H1 (cell line): ENCODE results near the gene FLNC. TPM values are rescaled to one million over a fixed set of nuclear protein-coding genes. Genes with fewer than 3 reads are reported as not detected.

ENCODE experiments used
- EGR1 ChIP-seq: IDR thresholded peaks from 2 replicates; pipeline ENCODE4 v1.6.1; 2011; ENCODE audit warnings: low read depth, low read length, borderline replicate concordance
- EZH2 ChIP-seq: fragments of 200-600 bp; sonication (generic); IDR thresholded peaks from 2 replicates; pipeline ENCODE4 v1.7.1; 2012; ENCODE audit warnings: low read depth, mild to moderate bottlenecking, moderate library complexity, low read length, inconsistent platforms; ENCODE audit not compliant: severe bottlenecking
- RAD21 ChIP-seq, 2 experiments: IDR thresholded peaks in 1 of 2; conservative IDR thresholded peaks in 1 of 2; 2 replicates each; pipeline ENCODE4 v1.6.1; 2011; ENCODE audit warnings: low read depth in 2 of 2, low read length in 2 of 2, improper control_type of control experiment in 1 of 2, inconsistent platforms in 1 of 2, mild to moderate bottlenecking in 1 of 2, moderate library complexity in 1 of 2
- RBBP5 ChIP-seq: IDR thresholded peaks from 2 replicates; pipeline ENCODE4 v1.7.1; 2012; ENCODE audit warnings: low read depth, mild to moderate bottlenecking, inconsistent platforms, low read length, moderate library complexity, borderline replicate concordance
- RNF2 ChIP-seq: fragments of 200-900, 300-1000 bp; sonication (generic); IDR thresholded peaks from 2 replicates; pipeline ENCODE4 v1.7.1; 2016; ENCODE audit warnings: borderline replicate concordance, low read depth, mild to moderate bottlenecking, antibody characterized with exemption, low read length; ENCODE audit not compliant: poor library complexity, severe bottlenecking; ENCODE audit errors: missing control alignments
- SP1 ChIP-seq: IDR thresholded peaks from 2 replicates; pipeline ENCODE4 v1.6.1; 2011; ENCODE audit warnings: low read depth, low read length
- SUZ12 ChIP-seq: fragments of 200-600 bp; sonication (generic); IDR thresholded peaks from 2 replicates; pipeline ENCODE4 v1.6.1; 2012; ENCODE audit warnings: mild to moderate bottlenecking, inconsistent platforms, low read length, moderate library complexity, mixed read lengths
- polyA plus RNA-seq, 7 experiments: library from polyadenylated mRNA; depleted of rRNA in 3 of 7; stranded (reverse) in 5 of 7; unstranded in 2 of 7; fragments of >200 nt in 5 of 7; fragments of 200-250 nt in 2 of 7; gene quantifications; 1 replicate in 5 of 7; 2 replicates in 1 of 7; 4 replicates in 1 of 7; pipeline versions ENCODE4 v1.2.1 to v1.2.3, GENCODE V29; 2011 to 2013; ENCODE audit warnings: missing spikeins in 2 of 7, mixed read lengths in 2 of 7
- total RNA-seq: library from RNA; stranded (reverse); fragmentation: NEBNext Ultra II Directional; extraction: Animal tissue kit (Norgen Biotek cat#: 25700); gene quantifications from 2 replicates; pipeline ENCODE4 v1.2.1, GENCODE V29; 2021

Gene FLNC
- total and polyA plus RNA-seq, 2 of the 8 experiments (the other 6 are each of a cell fraction or from before 2014, with no cell fraction given) = 1.9 to 10.7 TPM

DNA sequence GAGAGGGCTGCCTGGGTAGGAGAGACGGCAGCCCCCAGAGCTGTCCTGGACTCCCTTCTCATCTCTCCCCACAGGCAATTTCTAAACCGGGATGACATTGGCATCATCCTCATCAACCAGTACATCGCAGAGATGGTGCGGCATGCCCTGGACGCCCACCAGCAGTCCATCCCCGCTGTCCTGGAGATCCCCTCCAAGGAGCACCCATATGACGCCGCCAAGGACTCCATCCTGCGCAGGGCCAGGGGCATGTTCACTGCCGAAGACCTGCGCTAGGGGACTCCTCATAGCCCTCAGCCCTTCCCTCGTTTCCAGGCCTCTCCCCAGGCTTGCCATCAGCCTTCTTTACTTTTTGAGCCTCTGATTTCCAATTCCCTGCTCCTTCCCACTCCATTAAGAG lies 35.1 kb downstream of the FLNC start (continued):
- TF ChIP-seq RAD21 (IDR thresholded peaks at IDR 0.05 in 1 of 2, conservative IDR thresholded peaks at IDR 0.05 in 1 of 2; ENCODE audit: low read depth in 2 of 2, low read length in 2 of 2) = no peak
- no peak for TF ChIP-seq EZH2
- no peak for TF ChIP-seq RBBP5
- no peak for TF ChIP-seq EGR1
- TF ChIP-seq RNF2 = no peak
- no peak for TF ChIP-seq SP1
- no peak for TF ChIP-seq SUZ12
